DMS153 (cell line): ENCODE results near the gene KLHL29.

Experiments used
- DNase-seq: peaks from one replicate; lab custom pipeline; 2025; lab: John Stamatoyannopoulos, UW

Gene KLHL29

DNA sequence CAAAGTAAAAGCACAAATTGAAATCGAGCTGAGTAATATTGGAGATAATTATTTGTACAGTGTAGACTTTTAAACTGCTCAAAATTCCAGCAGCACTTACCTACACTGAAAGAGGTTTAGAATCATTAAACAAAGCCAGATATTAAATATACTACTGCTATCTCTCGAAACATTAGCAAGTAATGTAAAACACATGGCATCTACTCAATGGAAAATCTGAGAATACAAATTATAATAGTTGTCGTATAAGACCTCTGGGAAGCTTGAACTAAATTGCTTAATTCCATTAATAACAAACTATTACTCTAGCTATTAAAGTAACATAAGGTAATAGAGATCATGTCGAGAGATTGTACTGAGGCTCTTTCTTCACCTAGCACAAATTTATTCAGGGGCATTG, 108.9 kb downstream of the KLHL29 start:
- no peak for DNase-seq

- DNase-seq = no peak
Observed at GRCh38 chr2:23494286-23494685, 109.3 kb downstream of the KLHL29 start.

DNA sequence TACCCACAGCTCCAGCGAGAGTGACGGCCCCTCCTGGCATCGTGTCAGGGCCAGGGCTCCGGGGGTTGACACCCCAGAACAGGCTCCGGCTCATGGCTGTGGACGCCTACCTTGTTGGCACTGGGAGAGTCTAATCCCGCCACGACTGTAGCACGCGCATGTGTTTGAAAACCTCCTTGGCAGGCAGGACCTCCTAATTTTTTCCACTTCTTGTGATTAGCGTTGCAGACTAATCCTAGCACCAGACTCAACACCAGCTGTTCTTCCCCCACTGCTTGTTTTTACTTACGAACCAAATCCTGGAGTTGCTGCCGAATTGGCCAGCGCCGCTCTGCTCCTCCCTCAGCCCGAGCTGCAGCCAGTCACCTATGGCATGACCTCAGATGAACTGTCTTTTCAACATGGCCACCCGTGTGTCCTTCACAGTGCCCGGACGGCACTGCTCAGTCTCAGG, 110.7 kb downstream of the KLHL29 start:
- DNase-seq = no peak

DNA sequence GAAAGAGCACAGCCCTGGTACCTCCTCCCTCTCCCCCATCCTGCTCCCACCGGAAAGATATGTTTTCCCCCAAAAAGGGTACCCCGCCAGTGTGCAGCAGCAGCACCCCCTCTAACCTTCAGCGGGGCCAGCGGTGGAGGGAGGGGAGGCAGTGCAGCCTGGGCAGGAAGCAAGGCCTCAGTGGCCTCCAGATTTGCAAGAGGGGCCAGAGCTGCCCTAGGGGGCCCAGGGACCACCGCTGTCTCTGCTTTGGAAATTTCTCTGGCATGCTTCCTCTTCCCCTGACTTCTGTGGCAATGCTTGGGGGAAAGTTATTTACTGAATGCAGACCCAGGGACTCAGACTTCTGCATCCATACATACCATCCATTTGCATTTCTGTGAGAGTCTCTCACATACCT, 111.5 kb downstream of the KLHL29 start:
- no peak for DNase-seq

GRCh38 chr2:23497063-23497462, 112.1 kb downstream of the KLHL29 start:
- no peak for DNase-seq

DNA sequence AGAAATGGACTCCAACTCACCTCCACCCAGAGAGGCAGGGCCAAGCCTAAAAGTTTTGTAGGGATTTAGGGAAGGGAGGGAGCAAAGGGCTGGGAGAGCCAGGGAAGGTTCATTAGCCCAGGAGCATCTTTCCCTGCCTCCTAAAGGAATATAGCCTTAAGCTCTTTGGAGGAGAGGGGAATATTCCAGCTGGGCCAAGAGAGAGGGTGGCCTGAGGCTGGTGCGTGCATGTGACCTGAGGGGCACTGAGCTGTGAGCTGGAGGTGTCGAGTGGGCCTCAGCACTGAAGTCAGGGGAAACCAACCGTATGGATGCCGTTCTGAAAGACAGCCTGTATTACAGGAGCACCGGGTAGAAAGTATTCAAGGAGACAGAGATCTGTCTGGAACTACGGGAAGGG, 112.6 kb downstream of the KLHL29 start:
- no peak for DNase-seq

DNA sequence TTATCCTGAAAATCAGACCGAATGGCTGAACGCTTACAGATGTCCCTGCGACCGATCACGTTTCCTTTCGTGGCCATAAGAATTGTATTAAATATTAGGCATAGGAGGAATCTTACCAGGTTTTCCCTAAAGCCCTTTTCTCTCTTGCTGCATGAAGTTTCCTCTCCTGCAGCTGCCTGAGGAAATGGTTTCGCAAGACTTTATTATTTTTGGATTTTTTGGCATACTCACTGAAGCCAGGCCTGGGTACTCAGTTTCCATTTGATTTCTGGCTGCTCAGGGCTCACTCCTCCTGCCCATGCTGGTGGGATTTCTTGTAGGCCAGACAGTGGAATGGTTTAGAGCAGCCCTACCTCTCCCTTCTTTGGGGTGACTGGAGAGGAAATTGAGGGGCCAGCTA, 114.0 kb downstream of the KLHL29 start:
- no peak for DNase-seq

DNA sequence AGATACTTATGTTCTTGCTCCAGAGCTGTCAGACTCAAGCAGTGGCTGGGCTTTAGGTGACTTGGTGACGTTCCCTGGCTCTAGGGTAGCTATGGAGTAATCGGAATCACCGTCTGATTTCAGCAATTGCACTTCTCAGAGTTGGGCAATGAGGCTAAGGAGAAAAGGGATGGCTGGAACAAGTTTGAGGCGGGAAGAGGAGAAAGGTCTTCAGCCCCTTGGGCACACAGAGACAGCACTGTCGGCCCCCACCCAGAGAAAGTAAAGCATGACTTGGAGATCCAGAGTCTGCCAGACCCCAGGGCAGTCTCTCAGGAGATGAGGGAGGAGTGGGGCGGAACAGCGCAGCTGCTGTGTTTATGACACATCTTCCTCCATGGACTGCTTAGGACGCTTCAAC, 114.5 kb downstream of the KLHL29 start:
- no peak for DNase-seq

DNA sequence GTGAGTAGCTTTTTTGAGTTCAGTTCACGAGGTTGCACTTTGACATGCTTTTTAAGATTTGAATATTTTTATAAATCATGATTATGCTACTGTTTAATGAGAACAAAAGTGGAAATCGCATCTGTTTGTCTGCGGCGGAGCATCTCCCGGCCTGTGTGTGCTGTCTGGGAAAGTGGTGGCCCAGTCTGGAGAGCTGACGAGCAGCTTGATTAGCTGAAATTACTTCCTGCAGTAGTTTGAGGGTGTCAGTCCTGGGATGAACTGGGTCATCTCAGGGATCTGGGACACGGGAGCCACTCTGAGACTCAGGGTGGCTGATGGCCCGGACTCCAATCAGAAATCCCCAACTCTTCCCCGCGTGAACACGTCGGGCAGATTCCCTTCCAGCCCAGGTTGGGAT, 115.9 kb downstream of the KLHL29 start:
- DNase-seq = no peak

- DNase-seq = no peak
Observed at GRCh38 chr2:23502096-23502495, 117.1 kb downstream of the KLHL29 start.

DNA sequence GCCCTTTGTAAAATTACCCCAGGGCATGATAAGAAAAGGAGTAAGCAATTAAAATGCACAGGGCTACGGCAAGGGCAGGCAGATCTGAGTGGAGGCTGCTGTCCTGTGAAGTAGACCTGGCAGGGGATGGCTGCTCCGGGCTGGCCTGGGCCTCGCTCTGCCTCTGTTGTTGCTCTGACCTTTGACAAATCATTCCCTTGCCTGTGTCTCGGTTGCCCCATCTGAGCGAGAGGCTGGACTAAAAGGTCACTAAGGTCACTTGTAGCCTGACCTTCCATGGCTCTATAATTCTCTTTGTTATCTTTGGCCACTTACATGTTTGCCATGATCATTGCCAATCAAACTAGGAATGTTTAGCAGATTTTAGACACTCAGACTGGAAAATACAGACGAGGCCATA, 118.1 kb downstream of the KLHL29 start:
- no peak for DNase-seq

DNA sequence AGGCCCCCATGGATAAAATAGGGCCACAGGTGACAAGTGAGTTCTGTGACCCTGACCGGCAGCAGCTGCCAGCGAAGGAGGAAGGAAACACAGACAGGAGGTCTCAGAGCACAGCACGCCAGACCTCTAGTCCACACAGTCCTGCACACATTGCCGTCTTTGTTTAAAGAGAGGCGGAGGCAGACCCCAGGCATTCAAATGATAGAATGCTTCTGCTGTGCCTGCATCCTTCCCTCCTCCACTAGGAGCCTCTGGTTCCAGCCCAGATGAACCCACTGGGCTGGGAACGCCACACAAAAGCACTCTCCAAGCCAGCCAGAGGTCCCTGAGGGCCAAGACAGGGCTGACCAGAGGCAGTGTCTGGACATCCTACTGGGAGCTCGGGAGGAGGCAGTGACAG, 118.7 kb downstream of the KLHL29 start:
- DNase-seq = no peak

DNA sequence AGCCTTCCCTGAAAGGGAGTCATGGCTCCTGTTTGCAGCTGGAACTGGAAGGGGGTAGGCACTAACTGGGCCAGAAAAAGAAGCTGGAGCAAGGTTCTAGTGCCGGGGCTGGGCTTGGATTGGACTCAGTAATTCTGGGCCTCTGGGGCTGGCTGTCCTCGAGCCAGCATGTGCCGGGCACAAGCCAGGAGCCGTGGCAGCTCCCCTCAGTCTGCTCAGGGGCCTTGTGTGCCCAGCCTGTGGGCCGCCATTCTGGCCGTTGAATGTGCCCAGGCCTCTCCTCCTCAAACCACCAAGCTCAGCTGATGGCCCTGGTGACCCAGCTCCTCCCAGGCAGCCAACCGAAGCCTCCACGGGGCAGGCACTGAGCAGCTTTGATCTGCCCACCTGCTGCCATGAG, 119.6 kb downstream of the KLHL29 start:
- no peak for DNase-seq

- no peak for DNase-seq
Observed at GRCh38 chr2:23505218-23505983, 120.4 kb downstream of the KLHL29 start.

- no peak for DNase-seq
Observed at GRCh38 chr2:23505984-23506380, 121.0 kb downstream of the KLHL29 start.

GRCh38 chr2:23506531-23507266, 121.7 kb downstream of the KLHL29 start:
- DNase-seq = no peak

DNA sequence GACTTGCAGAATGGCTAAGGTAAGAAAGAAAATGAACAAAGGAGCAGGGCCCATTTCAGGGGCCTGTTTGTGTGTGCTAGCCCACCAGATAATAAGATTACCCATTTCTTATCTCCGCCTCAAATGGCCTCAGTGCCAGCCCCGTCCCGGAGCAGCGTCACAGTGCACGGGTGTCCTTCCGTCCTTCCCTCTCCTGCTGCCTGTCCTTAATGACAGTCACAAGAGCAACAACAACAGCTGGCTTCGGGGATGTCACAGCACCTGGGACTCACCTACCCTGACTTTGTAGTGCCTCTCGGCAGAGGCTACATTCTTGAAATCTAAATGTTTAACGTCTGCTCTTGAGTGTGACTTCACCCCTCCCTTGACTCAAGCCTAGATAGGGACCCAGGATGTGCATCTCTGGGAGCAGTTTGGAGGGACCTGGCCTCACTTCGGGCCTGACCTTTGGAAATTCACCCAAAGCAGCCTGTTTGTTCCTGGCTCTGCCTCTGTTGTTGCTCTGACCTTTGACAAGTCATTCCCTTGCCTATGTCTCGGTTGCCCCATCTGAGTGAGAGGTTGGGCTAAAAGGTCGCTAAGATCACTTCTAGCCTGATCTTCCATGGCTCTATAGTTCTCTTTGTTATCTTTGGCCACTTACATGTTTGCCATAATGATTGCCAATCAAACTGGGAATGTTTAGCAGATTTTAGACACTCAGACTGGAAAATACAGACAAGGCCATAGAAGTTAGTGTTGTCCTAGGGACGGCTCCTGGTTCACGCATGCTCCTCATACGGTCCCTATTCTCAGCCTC, 122.5 kb downstream of the KLHL29 start:
- DNase-seq = no peak

DNA sequence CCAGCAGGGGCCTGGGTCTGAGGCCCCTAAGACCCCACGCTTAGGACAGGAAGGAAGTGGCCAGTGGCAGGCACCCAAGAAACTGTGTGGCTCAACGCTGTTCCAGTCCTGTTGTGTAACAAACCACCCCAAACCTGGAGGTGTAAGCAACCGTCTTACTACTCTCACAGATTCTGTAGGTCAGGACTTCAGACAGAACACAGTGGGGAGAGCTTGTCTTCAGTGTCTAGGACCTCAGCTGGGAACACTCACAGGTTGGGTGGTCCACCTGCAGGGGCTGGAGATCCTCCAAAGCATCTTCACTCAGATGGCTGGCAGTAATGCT, 123.0 kb downstream of the KLHL29 start:
- DNase-seq = no peak

DNA sequence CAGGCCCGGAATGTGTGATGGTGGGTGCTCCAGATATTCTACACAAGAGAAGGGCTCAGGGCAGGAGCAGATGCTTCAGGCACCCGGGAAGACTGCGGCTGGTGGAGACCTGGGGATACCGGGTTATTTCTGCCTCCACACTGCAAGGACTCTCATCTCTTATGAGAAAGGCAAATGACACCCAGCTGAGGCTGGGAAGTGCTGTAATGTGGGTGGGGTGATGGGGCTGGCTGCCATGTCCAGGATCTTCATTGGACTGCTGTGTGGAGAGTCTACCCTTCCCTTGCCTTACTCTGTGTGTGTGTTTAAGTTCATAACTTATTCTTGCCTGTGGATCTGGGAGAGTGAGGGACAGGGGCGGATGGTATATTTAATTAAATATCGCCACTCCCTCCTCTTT, 124.1 kb downstream of the KLHL29 start:
- no peak for DNase-seq

- no peak for DNase-seq
Observed at GRCh38 chr2:23509596-23510292, 124.8 kb downstream of the KLHL29 start.

- peak; percentile 14 for DNase-seq
Observed at GRCh38 chr2:23510471-23510870, 125.5 kb downstream of the KLHL29 start.

- no peak for DNase-seq
Observed at GRCh38 chr2:23512778-23513177, 127.8 kb downstream of the KLHL29 start.
